Ramos (cell line): Measurements from ENCODE around the gene MT1E.

Experiments used
- in situ Hi-C: fragments of 300-500 bp; cut with MboI; formaldehyde crosslinking; loops from one replicate; pipeline ENCODE4 v1.14.3; 2022; ENCODE audit warnings: low sequenced_read_pairs; ENCODE audit not compliant: unreplicated experiment

The MT1E gene

DNA sequence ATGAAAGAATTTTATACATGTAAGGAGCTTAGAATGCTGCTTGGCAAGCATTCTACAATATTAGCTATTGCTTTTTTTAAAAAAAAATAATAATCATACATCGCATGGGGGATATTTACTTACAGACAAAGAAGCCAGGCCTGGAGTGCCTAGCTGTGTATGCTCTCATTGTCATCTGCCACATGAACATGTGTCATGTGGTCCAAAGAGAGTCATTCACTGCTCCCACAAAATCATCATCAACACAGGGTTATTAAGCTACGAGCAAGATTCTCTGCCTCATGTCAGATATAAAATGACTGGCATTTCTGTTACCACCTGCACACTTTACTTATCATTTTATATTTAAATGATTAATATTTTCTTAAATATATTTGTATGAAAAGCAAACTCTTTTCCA, 1.9 kb upstream of the MT1E start:
- in situ Hi-C loops = no loop called here

DNA sequence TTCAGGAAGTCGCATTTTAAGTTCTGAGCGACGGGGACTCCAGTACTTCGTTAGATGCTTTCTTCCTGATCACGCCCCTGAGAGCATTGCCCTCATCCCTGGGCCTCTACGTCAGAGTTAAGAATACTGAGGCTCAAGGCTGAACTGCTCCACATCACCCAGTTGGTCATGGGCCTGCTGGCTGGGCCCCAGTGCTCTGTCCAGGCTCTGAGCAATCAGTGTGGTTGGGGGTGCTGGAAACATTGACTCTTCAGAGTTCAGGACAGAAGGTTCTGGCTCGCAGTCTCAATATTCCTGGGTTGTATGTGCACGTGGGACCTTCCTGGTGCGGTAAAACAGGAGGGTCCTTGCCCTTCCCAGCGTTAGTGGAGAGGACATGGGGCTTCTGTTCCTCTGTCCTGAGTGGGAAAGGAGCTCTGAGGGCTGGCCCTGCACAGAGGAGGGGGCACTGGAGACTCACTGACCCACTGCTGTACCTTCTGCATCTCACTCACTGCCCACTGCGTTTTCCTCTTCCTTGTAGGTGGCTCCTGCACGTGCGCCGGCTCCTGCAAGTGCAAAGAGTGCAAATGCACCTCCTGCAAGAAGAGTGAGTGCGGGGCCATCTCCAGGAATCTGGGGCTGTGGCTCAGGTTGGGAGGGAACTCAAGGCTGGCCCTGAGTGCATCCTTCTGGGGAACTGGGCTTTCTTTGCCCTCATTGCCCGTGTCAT, 518 bp downstream of the MT1E start:
- in situ Hi-C loops = no loop called here

DNA sequence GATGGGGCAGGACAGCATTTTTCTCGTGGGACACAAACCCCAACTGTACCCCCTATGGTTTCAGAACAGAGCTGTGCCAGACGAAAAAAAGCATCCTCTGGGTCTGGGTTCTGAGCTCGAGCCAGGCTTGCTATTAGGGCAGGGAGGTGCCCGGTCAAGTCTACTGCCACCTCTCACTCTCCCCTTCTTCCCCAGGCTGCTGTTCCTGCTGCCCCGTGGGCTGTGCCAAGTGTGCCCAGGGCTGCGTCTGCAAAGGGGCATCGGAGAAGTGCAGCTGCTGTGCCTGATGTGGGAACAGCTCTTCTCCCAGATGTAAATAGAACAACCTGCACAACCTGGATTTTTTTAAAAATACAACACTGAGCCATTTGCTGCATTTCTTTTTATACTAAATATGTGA, 1.1 kb downstream of the MT1E start:
- in situ Hi-C loops = no loop called here

DNA sequence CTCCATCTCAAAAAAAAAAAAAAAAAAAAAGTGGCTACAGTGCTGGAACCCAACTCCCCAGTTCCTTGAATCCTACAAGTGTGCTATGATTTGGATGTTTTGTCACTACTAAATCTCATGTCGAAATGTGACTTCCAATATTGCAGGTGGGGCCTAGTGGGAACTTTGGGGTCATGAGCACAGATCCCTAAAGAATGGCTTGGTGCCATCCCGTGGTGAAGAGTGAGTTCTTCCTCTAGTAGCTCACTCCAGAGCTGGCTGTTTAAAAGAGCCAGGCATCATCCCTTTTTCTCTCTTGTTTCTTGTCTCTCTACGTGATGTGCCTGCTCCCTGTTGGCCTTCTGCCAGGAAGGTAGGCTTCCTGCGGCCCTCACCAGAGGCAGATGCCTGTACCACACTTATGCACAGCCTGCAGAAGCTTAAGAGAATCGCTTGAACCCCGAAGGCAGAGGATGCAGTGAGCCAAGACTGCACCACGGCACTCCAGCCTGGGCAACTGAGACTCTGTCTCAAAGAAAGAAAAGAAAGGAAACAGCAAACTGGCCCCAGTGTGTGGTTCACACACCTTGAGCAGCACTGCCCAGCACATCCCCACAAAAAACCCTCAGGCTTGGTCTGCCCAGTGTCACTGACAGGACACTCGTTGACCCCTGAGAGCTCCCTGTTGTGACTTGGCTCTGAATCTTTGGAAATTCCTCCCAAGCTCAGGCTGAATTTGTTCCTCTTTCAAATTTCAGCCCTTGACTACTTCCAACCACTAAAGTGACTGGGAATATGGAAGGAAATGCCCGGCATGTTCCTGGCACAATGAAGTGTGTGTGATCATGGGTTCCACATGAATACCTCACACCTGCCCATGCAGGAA, 3.1 kb downstream of the MT1E start:
- in situ Hi-C loops = no loop called here

DNA sequence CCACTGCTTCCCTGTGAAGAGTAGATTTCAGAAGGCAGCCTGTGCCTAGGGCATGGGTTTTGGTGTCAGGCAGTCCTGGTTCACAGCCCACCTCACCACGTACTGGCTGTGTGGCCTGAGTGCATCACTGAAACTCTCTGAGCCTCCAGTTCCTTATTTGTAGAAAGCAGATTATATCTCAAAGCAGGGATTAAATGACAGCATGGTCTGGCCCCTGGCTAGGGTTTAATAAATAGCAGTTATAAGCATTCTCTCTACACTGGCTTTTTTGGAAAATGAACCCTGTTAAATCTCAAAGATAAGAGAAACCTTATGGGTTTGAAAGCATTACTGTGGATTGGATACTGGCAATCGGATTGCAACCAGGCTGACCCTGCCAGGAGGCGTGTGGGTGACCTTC, 4.0 kb downstream of the MT1E start:
- in situ Hi-C loops = no loop called here

DNA sequence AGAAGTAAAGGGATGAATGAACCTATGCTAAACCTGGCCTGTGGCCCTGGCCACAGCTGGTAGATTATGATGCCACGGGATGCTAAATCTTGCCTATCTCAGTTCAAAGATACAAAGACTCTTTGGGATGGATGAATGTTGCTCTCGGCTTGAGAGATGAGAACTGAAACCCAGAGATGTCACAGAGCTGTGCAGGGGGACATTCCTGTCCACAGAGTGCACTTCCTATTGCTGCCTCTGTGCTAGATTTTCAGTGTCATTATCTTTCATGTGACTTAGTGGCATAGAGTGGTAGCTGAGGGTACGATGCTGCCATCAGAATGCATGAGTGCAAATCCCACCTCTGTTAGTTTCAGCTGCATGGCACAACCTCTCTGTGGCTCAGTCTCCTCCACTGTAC, 4.6 kb downstream of the MT1E start:
- in situ Hi-C loops = no loop called here

DNA sequence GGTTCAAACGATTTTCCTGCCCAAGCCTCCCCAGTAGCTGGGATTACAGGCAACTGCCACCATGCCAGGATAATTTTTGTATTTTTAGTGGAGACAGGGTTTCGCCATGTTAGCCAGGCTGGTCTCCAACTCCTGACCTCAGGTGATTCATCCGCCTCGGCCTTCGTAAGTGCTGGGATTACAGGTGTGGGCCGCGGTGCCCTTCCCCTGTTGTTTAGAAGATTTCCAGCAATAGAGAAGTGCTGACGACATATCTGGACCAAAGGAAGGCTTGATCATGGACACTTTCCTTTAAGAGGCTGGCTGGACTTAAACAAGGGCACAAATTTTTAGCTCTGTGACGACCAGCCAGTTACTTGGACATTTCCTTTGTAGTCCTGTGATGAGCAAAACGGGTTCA, 5.6 kb downstream of the MT1E start:
- in situ Hi-C loops = no loop called here

DNA sequence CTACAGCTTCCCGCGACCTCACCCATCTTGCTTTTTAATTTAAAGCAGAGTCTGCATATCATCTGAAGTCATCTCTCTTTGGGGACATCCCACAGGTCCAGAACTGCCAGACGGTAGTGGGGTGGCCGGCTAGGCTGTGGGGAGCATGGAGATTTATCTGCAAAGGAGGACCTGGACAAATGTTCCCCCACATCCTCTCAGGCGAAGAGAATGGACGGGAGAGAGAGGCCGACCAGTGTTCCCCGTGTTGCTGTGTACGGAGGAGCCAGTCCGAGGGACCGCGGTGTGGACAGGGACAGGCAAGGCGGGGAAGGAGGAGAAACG, 6.2 kb downstream of the MT1E start:
- in situ Hi-C loops = no loop called here

DNA sequence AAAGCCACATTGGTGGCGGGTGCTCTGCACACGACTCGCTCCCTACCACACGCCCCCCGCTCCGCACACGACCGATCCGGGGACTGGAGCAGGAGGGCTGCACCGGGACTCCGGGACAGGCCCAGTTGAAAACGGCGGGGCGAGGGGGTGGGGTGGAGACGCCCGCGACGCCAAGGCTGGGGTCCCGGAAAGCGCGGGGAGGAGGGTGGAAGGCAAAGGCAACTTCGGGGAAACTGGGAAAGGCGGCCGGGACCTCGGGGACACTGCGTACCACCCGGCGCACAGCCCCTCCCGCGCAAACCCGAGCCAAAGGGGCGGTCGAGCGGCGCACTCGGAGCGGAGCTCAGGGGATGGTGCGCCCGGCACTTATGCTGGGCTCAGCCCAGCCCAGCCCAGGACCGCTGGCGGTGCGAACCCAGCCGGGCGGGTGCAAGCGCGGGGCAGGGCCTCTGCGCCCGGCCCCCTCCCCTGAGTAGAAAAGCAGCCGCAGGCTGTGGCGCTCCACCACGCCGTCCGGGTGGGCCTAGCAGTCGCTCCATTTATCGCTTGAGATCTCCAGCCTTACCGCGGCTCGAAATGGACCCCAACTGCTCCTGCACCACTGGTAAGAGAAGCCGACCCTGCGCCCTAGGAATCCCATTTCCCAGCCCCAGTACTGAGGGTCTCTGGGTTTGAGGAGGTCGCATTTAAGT, 6.7 kb downstream of the MT1E start, which contains the start of gene MT1M:
Gene MT1M (plus strand): TSS at position 504 of the 692 bp plus-strand sequence. CDS start 73 bp downstream, at position 577.
- in situ Hi-C loops = no loop called here

DNA sequence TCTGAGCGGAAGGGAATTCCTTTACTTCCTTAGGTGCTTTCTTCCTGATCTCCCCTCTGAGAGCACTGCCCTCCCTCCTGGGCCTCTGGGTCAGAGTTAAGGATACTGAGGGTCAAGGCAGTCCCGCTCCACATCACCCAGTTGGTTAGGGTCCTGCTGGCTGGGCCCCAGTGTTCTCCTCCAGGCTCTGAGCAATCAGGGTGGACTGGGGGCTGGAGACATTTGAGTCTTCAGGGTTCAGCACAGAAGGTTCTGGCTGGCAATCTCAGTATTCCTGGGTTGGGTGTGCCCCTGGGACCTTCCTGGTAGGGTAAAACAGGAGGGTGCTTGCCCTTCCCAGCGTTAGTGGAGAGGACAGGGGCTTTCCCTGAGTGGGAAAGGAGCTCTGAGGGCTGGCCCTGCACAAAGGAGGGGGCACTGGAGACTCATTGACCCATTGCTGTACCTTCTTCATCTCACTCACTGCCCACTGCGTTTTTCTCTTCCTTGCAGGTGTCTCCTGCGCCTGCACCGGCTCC, 7.3 kb downstream of the MT1E start:
- in situ Hi-C loops = no loop called here

DNA sequence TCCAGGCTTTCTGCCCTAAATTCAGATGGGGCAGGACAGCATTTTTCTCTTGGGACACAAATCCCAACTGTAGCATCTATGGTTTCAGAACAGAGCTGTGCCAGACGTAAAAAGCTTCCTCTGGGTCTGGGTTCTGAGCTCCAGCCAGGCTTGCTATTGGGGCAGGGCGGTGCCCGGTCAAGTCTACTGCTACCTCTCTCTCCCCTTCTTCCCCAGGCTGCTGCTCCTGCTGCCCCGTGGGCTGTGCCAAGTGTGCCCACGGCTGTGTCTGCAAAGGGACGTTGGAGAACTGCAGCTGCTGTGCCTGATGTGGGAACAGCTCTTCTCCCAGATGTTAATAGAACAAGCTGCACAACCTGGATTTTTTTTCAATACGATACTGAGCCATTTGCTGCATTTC, 8.0 kb downstream of the MT1E start:
- in situ Hi-C loops = no loop called here

DNA sequence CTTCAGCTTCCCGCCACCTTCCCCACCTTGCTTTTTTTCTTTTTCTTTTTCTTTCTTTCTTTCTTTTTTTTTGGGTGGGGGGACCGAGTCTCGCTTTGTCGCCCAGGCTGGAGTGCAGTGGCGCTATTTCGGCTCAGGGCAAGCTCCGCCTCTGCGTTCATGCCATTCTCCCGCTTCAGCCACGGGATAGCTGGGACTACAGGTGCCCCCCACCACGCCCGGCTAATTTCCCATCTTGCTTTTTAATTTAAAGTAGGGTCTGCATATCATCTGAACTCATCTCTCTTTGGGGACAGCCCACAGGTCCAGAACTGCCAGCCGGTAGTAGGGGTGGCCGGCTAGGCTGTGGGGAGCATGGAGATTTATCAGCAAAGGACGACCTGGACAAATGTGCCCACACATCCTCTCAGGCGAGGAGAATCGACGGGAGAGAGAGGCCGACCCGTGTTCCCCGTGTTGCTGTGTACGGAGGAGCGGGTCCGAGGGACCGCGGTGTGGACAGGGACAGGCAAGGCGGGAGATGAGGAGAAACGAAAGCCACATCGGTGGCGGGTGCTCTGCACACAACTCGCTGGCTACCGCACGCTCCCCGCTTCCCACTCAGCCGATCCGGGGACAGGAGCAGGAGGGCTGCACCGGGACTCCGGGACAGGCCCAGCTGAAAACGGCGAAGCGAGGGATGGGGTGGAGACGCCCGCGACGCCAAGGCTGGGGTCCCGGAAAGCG, 9.3 kb downstream of the MT1E start:
- in situ Hi-C loops = no loop called here

DNA sequence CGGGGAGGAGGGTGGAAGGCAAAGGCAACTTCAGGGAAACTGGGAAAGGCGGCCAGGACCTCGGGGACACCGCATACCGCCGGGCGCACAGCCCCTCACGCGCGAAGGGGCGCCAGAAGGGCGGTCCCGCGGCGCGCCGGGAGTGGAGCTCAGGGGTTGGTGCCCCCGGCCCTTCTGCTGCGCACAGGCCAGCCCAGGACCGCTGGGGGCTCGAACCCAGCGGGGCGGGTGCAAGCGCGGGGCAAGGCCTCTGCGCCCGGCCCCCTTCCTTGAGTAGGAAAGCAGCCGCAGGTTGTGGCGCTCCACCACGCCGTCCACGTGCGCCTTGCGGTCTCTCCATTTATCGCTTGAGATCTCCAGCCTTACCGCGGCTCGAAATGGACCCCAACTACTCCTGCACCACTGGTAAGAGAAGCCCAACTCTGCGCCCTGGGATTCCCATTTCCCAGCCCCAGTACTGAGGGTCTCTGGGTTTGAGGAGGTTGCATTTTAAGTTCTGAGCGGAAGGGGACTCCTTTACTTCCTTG, 9.9 kb downstream of the MT1E start:
- in situ Hi-C loops = no loop called here

DNA sequence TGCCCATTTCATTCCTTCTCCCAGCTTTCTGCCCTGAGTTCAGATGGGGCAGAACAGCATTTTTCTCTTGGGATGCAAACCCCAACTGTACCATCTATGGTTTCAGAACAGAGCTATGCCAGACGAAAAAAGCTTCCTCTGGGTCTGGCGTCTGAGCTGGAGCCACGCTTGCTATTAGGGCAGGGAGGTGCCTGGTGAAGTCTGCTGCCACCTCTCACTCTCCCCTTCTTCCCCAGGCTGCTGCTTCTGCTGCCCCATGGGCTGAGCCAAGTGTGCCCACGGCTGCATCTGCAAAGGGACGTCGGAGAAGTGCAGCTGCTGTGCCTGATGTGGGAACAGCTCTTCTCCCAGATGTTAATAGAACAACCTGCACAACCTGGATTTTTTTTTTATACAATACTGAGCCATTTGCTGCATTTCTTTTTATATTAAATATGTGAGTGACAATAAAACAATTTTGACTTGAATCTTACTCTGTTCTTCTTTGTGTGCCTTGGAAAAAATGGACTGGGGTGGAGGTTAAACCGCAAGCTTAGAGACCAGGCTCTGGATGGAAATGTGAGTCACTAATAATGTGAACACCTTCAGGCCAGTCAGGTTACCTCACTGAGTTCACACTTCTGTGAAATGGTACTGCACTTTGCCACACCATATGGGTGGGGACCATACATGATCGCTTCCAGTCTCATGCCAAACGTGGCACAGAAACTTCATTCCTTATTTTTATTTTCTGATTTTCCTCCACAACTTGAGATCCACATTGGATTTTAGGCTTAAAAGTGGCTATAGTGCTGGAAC, 11.2 kb downstream of the MT1E start:
- in situ Hi-C loops = no loop called here

DNA sequence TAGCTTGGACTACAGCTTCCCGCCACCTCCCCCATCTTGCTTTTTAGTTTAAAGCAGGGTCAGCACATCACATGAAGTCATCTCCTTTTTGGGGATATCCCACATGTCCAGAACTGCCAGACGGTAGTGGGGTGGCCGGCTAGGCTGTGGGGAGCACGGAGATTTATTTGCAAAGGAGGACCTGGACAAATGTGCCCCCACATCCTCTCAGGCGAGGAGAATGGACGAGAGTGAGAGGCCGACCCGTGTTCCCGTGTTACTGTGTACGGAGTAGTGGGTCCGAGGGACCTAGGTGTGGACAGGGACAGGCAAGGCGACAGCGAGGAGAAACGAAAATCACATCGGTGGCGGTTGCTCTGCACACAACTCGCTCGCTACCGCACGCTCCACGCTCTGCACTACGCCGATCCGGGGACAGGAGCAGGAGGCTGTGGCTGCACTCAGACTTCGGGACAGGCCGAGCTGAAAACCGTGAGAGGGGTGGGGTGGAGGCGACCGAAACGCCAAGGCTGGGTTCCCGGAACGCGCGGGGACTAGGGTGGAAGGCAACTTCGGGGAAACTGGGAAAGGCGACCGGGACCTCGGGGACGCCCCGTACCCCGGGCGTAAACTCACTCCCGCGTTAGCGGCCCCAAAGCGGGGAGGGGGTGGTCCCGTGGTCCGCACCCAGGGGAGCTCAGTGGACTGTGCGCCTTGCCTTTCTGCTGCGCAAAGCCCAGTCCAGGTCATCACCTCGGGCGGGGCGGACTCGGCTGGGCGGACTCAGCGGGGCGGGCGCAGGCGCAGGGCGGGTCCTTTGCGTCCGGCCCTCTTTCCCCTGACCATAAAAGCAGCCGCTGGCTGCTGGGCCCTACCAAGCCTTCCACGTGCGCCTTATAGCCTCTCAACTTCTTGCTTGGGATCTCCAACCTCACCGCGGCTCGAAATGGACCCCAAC, 12.5 kb downstream of the MT1E start, which contains the start of gene MT1A:
Gene MT1A (plus strand): TSS at position 853 of the 937 bp plus-strand sequence. CDS start 73 bp downstream, at position 926.
- in situ Hi-C loops = no loop called here

DNA sequence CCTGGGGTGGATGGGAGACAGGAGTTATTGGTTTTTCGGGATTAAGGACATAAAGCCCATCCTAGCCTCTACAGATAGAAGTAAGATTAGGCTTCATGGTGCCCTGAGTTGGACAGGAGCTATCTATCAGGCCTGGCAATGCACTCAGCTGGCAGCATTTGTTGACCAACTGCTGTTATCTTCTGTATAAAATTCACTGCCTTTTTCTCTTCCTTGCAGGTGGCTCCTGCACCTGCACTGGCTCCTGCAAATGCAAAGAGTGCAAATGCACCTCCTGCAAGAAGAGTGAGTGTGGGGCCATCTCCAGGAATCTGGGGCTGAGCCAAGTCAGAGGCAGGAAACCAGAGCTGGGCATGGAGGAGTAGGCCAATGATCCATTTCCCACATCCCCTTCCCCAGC, 13.5 kb downstream of the MT1E start:
- in situ Hi-C loops = no loop called here

DNA sequence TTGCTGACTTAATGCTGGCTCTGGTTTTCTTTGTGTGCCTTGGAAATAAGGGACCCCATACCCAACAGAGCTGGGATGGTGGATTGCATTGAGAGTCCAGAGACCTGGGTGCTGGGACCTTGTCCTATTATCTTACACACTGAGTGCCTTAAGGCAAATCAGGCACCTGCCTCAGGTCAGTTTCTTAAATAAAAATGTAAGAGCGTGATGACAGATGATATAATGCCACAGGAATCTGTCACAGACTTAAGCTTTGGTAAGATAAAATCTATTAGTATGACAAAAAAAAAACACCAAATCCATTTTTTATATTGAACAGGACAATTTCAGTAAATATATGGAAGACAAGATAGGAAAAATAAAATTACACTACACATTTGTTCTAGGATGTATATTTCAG, 14.5 kb downstream of the MT1E start:
- in situ Hi-C loops = no loop called here

DNA sequence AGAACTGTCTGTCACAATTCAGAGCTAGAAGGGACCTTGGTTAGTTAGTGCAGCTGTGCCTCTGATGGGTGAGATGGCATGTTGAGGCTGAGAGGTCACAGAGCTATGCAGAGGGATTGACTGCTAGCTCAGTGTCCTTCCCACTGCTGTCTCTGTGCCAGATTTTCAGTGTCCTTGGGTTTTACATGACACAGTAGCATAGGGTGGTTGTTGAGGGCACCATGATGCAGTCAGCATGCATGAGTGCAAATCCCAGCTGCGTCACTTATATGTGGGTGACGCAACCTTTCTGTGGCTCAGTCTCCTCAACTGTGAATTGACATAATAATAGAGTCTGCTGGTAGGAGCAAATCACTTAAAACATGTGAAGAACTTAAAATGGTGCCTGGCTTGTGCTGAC, 15.6 kb downstream of the MT1E start:
- in situ Hi-C loops = no loop called here
